ENCODE results near the gene FTSJ1. TPM values are rescaled to one million over a fixed set of nuclear protein-coding genes. Genes with fewer than 3 reads are reported as not detected.

The FTSJ1 gene
- total and polyA plus RNA-seq, 2 of the 8 experiments (the other 6 are each of a cell fraction or from before 2014, with no cell fraction given), result 62.4 to 80.4 TPM

DNA sequence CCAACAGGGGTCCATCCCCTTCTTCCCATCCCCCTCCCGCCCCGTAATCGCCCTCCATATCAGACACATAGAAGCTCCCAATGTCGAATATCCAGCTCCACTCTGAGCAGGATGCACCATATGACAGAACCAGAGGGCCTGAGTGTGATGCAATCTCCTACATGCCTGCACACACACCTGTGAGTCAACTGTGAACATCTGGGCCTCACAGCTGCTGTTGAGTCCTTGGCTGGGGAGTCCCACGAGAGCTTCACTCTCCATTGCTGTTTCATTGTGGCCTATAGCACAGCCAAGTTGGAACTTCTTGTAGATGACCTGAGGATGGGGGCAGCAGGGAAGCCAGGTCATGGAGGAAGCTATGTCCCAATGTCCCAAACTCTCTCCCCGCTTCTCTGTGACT lies 14.2 kb upstream of the FTSJ1 start:
- Histone ChIP-seq H2AFZ (ENCODE audit: low read length) (no peak overlapping the region), H3K79me2 (ENCODE audit: control insufficient read depth in 1 of 2, insufficient read depth in 2 of 2, low read length in 2 of 2) (peaks cover 0 to 7% of the 10 kb centered on the region in 2 experiments; a peak in 1 of 4 replicates), H2BK15ac (ENCODE audit: low read length) (no peak overlapping the region)

More for the DNA sequence above, 14.2 kb upstream of the FTSJ1 start:
- DNase-seq (ENCODE audit: low read depth in 1 of 2, low spot score in 2 of 2), result no peak
- ChIA-PET POLR2A (ENCODE audit: partially characterized antibody) (no interaction called here), CTCF (ENCODE audit: partially characterized antibody) (interaction anchor here (0.6 to 1.7 kb wide), 2 partner anchors 32 to 450 kb away, joined by 3 read pairs; no protein-coding TSS in a partner anchor)
- Histone ChIP-seq H3K18ac (ENCODE audit: extremely low read depth, low read length) (no peak overlapping the region), H3K23ac (ENCODE audit: insufficient read length) (no peak overlapping the region), H4K91ac (replicated peaks; ENCODE audit: insufficient read length, low read length) (no peak overlapping the region), H3K9me3 (ENCODE audit: insufficient read depth in 2 of 2, low read depth in 1 of 2, low read length in 1 of 2) (no peaks in the 10 kb centered on the region), H3K56ac (replicated peaks; ENCODE audit: insufficient read length, low read depth, low read length) (no peak overlapping the region), H3K9ac (replicated peaks in 1 of 4; ENCODE audit: extremely low read depth in 1 of 4, low read depth in 3 of 4, low read length in 3 of 4) (no peak overlapping the region), H4K5ac (ENCODE audit: insufficient read length, low read depth, low read length) (no peak overlapping the region), H3K23me2 (ENCODE audit: low read depth, low read length) (no peaks in the 10 kb centered on the region), H3K79me1 (ENCODE audit: low read depth, low read length) (0 out of 2 replicates have a peak, but pooled peaks cover 2% of the 10 kb centered on the region), H2AK5ac (ENCODE audit: low read depth, low read length) (no peak overlapping the region), H3K4me2 (ENCODE audit: insufficient read depth in 1 of 2, low read depth in 2 of 2, low read length in 2 of 2) (no peak overlapping the region), H4K20me1 (replicated peaks in 1 of 2; ENCODE audit: control insufficient read depth in 1 of 2, insufficient read depth in 2 of 2, low read length in 2 of 2) (peaks cover 0 to 1% of the 10 kb centered on the region in 2 experiments), H3K4ac (replicated peaks; ENCODE audit: insufficient read length, low read depth, low read length) (no peak overlapping the region), H2BK120ac (replicated peaks; ENCODE audit: low read depth, low read length) (no peak overlapping the region), H3K27me3 (replicated peaks in 1 of 4; ENCODE audit: control insufficient read depth in 3 of 4, extremely low read depth in 1 of 4, insufficient read depth in 3 of 4, low read length in 3 of 4) (no peaks in the 10 kb centered on the region), H3K27ac (ENCODE audit: low read depth, low read length) (no peak overlapping the region), H2BK20ac (ENCODE audit: low read length) (no peak overlapping the region), H2BK5ac (ENCODE audit: low read depth, low read length) (no peak overlapping the region), H3K14ac (ENCODE audit: insufficient read length) (no peak overlapping the region), H2BK12ac (ENCODE audit: low read depth, low read length) (no peak overlapping the region), H4K8ac (ENCODE audit: extremely low read depth, insufficient read depth, low read length) (no peak overlapping the region), H3K36me3 (ENCODE audit: control insufficient read depth in 2 of 4, insufficient read depth in 4 of 4, low read length in 3 of 4) (peaks cover 0 to 13% (median 5%) of the 10 kb centered on the region in 4 experiments; a peak in 5 of 8 replicates), H3K4me1 (replicated peaks in 1 of 4; ENCODE audit: control insufficient read depth in 3 of 4, insufficient read depth in 4 of 4, low read length in 3 of 4) (0 out of 7 replicates have a peak, but pooled peaks cover 0 to under 1% (median 0%) of the 10 kb centered on the region in 4 experiments), H3K4me3 (ENCODE audit: extremely low read depth in 1 of 4, insufficient read depth in 2 of 4, low read depth in 3 of 4, low read length in 4 of 4) (no peak overlapping the region)
- 88% methylated on average over 2 of the region's 6 CpGs; no CpG with 5 or more reads in 1 of the 2 experiments for WGBS, 2 experiments (ENCODE audit: extremely low coverage in 1 of 2, insufficient coverage in 1 of 2, insufficient read length in 1 of 2, insufficient replicate concordance in 2 of 2, low coverage in 1 of 2, low lambda C conversion rate in 2 of 2, missing lambda C conversion rate in 1 of 2)
- no peak for FAIRE-seq
- TF ChIP-seq KDM1A (IDR thresholded peaks at IDR 0.05; ENCODE audit: borderline replicate concordance, low read length), result no peak
- TF ChIP-seq CTBP2 (IDR thresholded peaks at IDR 0.05; ENCODE audit: borderline replicate concordance, insufficient read depth, insufficient read length, low read length), result no peak
- TF ChIP-seq PHF8 (conservative IDR thresholded peaks at IDR 0.05; ENCODE audit: low read depth, low read length), result no peak
- TF ChIP-seq, protein P1, sequence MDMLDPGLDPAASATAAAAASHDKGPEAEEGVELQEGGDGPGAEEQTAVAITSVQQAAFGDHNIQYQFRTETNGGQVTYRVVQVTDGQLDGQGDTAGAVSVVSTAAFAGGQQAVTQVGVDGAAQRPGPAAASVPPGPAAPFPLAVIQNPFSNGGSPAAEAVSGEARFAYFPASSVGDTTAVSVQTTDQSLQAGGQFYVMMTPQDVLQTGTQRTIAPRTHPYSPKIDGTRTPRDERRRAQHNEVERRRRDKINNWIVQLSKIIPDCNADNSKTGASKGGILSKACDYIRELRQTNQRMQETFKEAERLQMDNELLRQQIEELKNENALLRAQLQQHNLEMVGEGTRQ (IDR thresholded peaks at IDR 0.05; ENCODE audit: low read length), result no peak
- no peak for TF ChIP-seq HDAC2 (IDR thresholded peaks at IDR 0.05; ENCODE audit: borderline replicate concordance in 1 of 2, low read depth in 2 of 2, low read length in 2 of 2)
- no peak for TF ChIP-seq YY1 (IDR thresholded peaks at IDR 0.05; ENCODE audit: low read depth, low read length)
- TF ChIP-seq CBX5 (IDR thresholded peaks at IDR 0.05; ENCODE audit: low read depth, low read length), result no peak

All from H1 (cell line).